Sigmoid colon (tissue), 4 donors: ENCODE data around the gene LINC00632.

Experiments used
- POLR2A ChIP-seq, 2 donors: fragments of 450-650 bp; IDR thresholded peaks; one replicate each; pipeline ENCODE4 v1.6.1; 2016; ENCODE audit warnings: antibody characterized with exemption in 2 of 2, mild to moderate bottlenecking in 2 of 2, moderate library complexity in 2 of 2
- POLR2AphosphoS5 ChIP-seq, 4 donors: sonication (generic); formaldehyde crosslinking; IDR thresholded peaks; one replicate each; pipeline ENCODE4 v1.6.1; 2017; ENCODE audit warnings: antibody characterized with exemption in 4 of 4
- TF ChIP-seq, protein P1 (sequence below), 4 experiments: fragments of 450-650 bp in 3 of 4; fragments of 200-600 bp in 1 of 4; IDR thresholded peaks; one replicate each; pipeline ENCODE4 v1.5.1; 2016 to 2019; ENCODE audit warnings: antibody characterized with exemption in 4 of 4, mild to moderate bottlenecking in 3 of 4, moderate library complexity in 2 of 4

DNA sequence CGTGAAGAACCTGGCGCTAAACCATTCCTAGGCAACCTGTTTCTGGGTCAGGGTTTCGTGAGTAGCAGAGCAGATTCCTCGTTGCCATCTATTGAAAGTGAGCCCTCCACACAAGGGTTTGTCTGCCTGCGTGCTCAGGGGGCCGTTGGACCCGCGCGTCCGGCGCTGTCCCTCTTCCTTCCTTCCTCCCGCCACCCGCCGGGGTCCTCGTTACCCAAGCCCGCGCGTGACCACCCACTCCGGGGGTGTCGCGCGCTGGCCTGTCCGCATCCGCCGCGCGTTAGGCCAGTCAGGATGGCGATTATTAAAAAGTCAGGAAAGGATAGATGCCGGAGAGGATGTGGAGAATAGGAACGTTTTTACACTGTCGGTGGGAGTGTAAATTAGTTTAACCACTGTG is 66.8 kb downstream of the LINC00632 start:
- TF ChIP-seq POLR2A (IDR thresholded peaks at IDR 0.05) (no peak), POLR2AphosphoS5 (IDR thresholded peaks at IDR 0.05) (no peak)
- TF ChIP-seq, protein P1, sequence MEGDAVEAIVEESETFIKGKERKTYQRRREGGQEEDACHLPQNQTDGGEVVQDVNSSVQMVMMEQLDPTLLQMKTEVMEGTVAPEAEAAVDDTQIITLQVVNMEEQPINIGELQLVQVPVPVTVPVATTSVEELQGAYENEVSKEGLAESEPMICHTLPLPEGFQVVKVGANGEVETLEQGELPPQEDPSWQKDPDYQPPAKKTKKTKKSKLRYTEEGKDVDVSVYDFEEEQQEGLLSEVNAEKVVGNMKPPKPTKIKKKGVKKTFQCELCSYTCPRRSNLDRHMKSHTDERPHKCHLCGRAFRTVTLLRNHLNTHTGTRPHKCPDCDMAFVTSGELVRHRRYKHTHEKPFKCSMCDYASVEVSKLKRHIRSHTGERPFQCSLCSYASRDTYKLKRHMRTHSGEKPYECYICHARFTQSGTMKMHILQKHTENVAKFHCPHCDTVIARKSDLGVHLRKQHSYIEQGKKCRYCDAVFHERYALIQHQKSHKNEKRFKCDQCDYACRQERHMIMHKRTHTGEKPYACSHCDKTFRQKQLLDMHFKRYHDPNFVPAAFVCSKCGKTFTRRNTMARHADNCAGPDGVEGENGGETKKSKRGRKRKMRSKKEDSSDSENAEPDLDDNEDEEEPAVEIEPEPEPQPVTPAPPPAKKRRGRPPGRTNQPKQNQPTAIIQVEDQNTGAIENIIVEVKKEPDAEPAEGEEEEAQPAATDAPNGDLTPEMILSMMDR (IDR thresholded peaks at IDR 0.05), result no peak
